Liver (tissue), 3 donors: ENCODE results near the gene DDO.

Source experiments
- EGR1 ChIP-seq, 2 donors: IDR thresholded peaks; 2 replicates each; pipeline ENCODE4 v1.6.1; 2016 to 2018; ENCODE audit warnings: antibody characterized with exemption in 2 of 2, low read depth in 2 of 2
- FOXA1 ChIP-seq: IDR thresholded peaks from 2 replicates; pipeline ENCODE4 v1.6.1; 2016; ENCODE audit warnings: antibody characterized with exemption
- HNF4A ChIP-seq, 2 donors: conservative IDR thresholded peaks; 2 replicates each; pipeline ENCODE4 v1.6.1; 2016; ENCODE audit warnings: antibody characterized with exemption in 2 of 2, mild to moderate bottlenecking in 2 of 2
- JUND ChIP-seq, 2 donors: IDR thresholded peaks; 2 replicates each; pipeline ENCODE4 v1.6.1; 2016; ENCODE audit warnings: antibody characterized with exemption in 2 of 2
- NR2F2 ChIP-seq: IDR thresholded peaks from 2 replicates; pipeline ENCODE4 v1.6.1; 2016; ENCODE audit warnings: antibody characterized with exemption
- RAD21 ChIP-seq, 2 donors: IDR thresholded peaks; 2 replicates each; pipeline ENCODE4 v1.6.1; 2016; ENCODE audit warnings: antibody characterized with exemption in 2 of 2, mild to moderate bottlenecking in 2 of 2
- SP1 ChIP-seq: IDR thresholded peaks from 2 replicates; pipeline ENCODE4 v1.6.1; 2018; ENCODE audit warnings: antibody characterized with exemption, mild to moderate bottlenecking
- TAF1 ChIP-seq: conservative IDR thresholded peaks from 2 replicates; pipeline ENCODE4 v1.6.1; 2016; ENCODE audit warnings: antibody characterized with exemption, mild to moderate bottlenecking
- TF ChIP-seq, protein P1 (sequence below): fragments of 150-350 bp; IDR thresholded peaks from 2 replicates; pipeline ENCODE4 v1.5.1; 2017; ENCODE audit warnings: improper control_type of control experiment, low read depth, low read length; ENCODE audit not compliant: missing input control
- TF ChIP-seq, protein P2 (sequence below): IDR thresholded peaks from 2 replicates; pipeline ENCODE4 v1.6.1; 2016; ENCODE audit warnings: antibody characterized with exemption
- TF ChIP-seq, protein P3 (sequence below): IDR thresholded peaks from 2 replicates; pipeline ENCODE4 v1.6.1; 2016; ENCODE audit warnings: antibody characterized with exemption, mild to moderate bottlenecking
- TF ChIP-seq, protein P4 (sequence below): IDR thresholded peaks from 2 replicates; pipeline ENCODE4 v1.6.1; 2016; ENCODE audit warnings: antibody characterized with exemption
- donor health status: healthy.
- donor health status: healthy.

DNA sequence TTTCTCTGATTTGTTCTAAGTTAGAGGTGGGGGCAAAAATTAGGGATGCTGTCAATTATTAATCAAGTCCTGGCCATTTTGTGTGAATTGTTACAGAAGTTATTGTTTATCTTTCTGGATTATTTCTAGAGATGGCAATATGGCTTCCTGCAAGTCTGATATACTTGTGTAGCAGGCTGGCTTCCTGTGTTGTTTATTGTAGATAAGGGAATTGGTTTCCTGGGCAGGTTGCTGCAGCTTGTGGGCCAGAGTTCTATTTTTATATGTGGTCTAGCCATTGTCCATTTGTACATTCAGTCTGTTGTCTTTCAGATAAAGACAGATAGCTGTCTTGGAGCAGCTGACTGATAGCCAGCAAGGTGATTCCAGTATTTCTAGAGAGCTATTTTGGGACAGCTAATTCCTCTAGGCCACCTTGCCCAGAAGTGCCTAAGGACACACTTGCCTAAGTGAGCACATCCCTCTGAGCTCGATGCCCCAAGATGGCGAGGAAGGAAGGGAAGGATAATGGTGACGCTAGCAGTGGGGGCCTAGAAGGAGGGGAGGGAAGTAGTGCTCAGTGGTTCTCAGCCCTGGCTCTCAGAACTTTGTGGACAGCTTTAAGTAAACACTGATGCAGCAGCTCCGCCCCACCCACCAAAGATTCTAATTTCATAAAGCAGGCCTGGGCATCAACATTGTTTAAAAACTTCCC, 25.5 kb downstream of the DDO start:
- TF ChIP-seq, protein P1, sequence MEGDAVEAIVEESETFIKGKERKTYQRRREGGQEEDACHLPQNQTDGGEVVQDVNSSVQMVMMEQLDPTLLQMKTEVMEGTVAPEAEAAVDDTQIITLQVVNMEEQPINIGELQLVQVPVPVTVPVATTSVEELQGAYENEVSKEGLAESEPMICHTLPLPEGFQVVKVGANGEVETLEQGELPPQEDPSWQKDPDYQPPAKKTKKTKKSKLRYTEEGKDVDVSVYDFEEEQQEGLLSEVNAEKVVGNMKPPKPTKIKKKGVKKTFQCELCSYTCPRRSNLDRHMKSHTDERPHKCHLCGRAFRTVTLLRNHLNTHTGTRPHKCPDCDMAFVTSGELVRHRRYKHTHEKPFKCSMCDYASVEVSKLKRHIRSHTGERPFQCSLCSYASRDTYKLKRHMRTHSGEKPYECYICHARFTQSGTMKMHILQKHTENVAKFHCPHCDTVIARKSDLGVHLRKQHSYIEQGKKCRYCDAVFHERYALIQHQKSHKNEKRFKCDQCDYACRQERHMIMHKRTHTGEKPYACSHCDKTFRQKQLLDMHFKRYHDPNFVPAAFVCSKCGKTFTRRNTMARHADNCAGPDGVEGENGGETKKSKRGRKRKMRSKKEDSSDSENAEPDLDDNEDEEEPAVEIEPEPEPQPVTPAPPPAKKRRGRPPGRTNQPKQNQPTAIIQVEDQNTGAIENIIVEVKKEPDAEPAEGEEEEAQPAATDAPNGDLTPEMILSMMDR = no peak
- TF ChIP-seq EGR1 (IDR thresholded peaks at IDR 0.05; ENCODE audit: low read depth in 2 of 2) = no peak
- TF ChIP-seq JUND (IDR thresholded peaks at IDR 0.05) = no peak
- TF ChIP-seq TAF1 = no peak
- TF ChIP-seq SP1 = no peak
- TF ChIP-seq, protein P2, sequence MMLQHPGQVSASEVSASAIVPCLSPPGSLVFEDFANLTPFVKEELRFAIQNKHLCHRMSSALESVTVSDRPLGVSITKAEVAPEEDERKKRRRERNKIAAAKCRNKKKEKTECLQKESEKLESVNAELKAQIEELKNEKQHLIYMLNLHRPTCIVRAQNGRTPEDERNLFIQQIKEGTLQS = no peak
- TF ChIP-seq, protein P3, sequence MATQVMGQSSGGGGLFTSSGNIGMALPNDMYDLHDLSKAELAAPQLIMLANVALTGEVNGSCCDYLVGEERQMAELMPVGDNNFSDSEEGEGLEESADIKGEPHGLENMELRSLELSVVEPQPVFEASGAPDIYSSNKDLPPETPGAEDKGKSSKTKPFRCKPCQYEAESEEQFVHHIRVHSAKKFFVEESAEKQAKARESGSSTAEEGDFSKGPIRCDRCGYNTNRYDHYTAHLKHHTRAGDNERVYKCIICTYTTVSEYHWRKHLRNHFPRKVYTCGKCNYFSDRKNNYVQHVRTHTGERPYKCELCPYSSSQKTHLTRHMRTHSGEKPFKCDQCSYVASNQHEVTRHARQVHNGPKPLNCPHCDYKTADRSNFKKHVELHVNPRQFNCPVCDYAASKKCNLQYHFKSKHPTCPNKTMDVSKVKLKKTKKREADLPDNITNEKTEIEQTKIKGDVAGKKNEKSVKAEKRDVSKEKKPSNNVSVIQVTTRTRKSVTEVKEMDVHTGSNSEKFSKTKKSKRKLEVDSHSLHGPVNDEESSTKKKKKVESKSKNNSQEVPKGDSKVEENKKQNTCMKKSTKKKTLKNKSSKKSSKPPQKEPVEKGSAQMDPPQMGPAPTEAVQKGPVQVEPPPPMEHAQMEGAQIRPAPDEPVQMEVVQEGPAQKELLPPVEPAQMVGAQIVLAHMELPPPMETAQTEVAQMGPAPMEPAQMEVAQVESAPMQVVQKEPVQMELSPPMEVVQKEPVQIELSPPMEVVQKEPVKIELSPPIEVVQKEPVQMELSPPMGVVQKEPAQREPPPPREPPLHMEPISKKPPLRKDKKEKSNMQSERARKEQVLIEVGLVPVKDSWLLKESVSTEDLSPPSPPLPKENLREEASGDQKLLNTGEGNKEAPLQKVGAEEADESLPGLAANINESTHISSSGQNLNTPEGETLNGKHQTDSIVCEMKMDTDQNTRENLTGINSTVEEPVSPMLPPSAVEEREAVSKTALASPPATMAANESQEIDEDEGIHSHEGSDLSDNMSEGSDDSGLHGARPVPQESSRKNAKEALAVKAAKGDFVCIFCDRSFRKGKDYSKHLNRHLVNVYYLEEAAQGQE = no peak
- TF ChIP-seq HNF4A (conservative IDR thresholded peaks at IDR 0.05) = no peak
- no peak for TF ChIP-seq RAD21 (IDR thresholded peaks at IDR 0.05)
- no peak for TF ChIP-seq NR2F2
- no peak for TF ChIP-seq FOXA1
- TF ChIP-seq, protein P4, sequence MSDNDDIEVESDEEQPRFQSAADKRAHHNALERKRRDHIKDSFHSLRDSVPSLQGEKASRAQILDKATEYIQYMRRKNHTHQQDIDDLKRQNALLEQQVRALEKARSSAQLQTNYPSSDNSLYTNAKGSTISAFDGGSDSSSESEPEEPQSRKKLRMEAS = no peak
